ENCODE data around the gene ELMOD3. TPM values are rescaled to one million over a fixed set of nuclear protein-coding genes. Genes with fewer than 3 reads are reported as not detected.

The ELMOD3 gene
- total and polyA plus RNA-seq, 9 of the 15 experiments (the other 6 are each of a cell fraction or from before 2014, with no cell fraction given): 2.7 to 18.7 (median 11.6) TPM

DNA sequence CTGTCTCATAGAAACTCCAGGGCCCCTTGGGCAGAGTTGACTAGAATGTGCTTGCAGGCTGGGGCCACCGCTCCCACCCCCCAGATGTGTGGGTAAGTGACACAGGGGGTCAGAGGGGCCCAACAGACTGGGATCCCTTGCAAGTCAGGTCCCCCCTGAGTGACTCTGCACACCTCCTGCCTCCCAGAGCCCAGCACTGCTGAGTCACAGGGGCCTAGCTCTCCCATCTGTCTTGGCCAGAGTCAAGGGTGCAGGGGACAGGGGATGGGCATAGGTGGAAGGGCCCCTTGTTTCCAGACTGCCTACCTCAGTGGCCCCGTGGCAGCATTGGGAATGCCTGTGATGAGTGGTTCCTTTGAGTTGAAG, 75.3 kb downstream of the ELMOD3 start (continued):
- TF ChIP-seq POLR3A (IDR thresholded peaks at IDR 0.05; ENCODE audit: borderline replicate concordance, extremely low read depth, insufficient read depth, insufficient read length) (no peak), ZNF316 (IDR thresholded peaks at IDR 0.05) (peak; percentile 60), C11orf30 (IDR thresholded peaks at IDR 0.05; ENCODE audit: low read depth) (peak; percentile 73), MAFG (tag; conservative IDR thresholded peaks at IDR 0.05) (peak; percentile 57)
- TF ChIP-seq, protein P1, sequence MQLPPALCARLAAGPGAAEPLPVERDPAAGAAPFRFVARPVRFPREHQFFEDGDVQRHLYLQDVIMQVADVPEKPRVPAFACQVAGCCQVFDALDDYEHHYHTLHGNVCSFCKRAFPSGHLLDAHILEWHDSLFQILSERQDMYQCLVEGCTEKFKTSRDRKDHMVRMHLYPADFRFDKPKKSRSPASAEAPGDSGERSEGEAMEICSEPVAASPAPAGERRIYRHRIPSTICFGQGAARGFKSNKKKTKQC (CRISPR knock-in tag; IDR thresholded peaks at IDR 0.05): no peak
- TF ChIP-seq, protein P2, sequence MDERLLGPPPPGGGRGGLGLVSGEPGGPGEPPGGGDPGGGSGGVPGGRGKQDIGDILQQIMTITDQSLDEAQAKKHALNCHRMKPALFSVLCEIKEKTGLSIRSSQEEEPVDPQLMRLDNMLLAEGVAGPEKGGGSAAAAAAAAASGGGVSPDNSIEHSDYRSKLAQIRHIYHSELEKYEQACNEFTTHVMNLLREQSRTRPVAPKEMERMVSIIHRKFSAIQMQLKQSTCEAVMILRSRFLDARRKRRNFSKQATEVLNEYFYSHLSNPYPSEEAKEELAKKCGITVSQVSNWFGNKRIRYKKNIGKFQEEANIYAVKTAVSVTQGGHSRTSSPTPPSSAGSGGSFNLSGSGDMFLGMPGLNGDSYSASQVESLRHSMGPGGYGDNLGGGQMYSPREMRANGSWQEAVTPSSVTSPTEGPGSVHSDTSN (CRISPR knock-in tag; IDR thresholded peaks at IDR 0.05; ENCODE audit: low read depth): no peak
- TF ChIP-seq, protein P2 (tag; conservative IDR thresholded peaks at IDR 0.05; ENCODE audit: low read depth): peak; percentile 20; the same call in 1 of the 2 replicates

Measured in K562 (cell line).